NCI-H345 treated with DMSO at 0.1 percent for 48 hours (cell line): Measurements from ENCODE around the gene ATP8A1.

Source experiments
- DNase-seq: peaks from one replicate; lab custom pipeline; 2025; ENCODE audit not compliant: unreplicated experiment; lab: John Stamatoyannopoulos, UW

ATP8A1 gene

DNA sequence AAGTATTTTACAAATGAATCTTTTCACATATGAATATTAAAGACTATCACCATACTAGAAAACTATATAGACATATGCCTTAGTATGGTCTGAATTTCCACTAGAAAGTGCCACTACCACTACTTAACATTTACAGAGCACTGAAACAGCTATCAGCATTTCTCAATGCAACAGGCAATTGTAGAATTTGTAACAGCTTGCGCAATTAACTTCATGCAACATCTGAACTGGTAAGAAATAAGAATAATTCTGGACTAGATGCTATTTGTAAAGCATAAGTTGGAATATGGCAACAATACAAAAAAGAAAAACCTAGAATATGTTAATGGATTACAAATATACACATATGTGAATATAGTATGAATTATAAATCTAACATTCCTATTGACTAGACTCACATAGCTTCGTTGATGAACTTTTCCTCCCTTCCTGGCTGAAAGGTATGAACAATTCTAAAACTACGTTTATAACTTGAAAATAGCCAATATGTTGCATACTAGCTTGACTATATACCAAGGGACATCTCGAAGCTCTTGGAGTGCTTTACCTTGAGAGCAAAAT is 82.0 kb downstream of the ATP8A1 start:
- no peak for DNase-seq

- DNase-seq, result no peak
These were observed 83.7 kb downstream of the ATP8A1 start for GRCh38 chr4:42573249-42573648.

DNA sequence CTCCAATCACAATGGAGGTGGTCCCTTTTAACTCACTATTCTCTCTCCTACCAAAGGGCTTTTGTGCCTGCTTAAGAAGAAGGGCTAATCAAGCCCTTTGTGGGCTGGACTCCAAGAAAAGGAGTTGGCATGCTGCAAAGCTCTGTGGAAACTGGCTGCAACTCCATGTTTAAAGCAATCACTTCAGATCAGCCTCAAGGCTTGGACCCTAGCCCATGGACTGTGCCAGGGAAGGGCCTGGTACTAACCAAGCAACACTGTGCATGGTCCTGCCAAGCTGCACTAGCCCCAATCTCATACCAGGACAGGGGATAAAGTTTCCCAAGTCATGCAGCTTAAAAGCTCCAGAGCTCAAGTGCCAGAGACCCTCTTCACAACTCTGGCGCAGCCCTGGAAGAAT is 86.7 kb downstream of the ATP8A1 start:
- DNase-seq, result no peak

- peak; percentile 23 for DNase-seq
These were observed 88.2 kb downstream of the ATP8A1 start for GRCh38 chr4:42568610-42569207.

DNA sequence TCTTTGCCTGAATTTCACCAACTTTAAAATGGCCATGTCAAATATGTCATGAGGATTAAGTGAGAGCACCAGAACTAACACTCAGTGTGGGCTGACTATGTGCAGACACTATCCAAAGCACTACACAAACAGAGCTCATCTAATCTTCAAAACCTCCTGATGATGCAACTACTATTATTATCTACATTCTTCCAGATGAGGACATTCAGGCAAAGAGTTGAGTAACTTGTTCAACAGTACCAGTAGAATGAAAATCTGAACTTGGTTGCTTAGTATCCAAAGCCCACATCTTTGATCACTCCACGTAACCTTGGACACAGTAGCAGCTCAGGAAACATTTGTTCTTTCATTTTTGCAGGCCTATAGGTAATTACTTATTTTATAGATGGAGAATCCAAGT is 90.1 kb downstream of the ATP8A1 start:
- no peak for DNase-seq

GRCh38 chr4:42562016-42562415 is 94.9 kb downstream of the ATP8A1 start:
- no peak for DNase-seq

GRCh38 chr4:42561031-42561430 is 95.9 kb downstream of the ATP8A1 start:
- DNase-seq, result no peak

DNA sequence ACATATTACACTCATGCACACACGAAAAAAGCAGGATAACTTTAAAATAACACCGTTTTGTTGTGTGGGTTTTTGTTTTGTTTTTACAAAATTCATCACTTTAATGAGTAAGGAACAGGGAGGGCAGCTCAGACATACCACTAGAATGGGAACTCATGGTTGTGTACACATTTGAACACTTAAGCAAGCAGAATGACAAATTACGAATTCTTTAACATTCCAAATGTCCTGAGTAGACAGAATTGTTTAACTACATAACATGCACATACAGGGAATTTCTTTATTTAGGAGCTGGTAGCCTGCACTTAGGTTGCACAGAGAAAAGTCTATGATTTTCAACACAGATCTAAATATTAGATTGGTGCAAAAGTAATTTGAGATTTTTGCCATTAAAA is 96.4 kb downstream of the ATP8A1 start:
- no peak for DNase-seq

DNA sequence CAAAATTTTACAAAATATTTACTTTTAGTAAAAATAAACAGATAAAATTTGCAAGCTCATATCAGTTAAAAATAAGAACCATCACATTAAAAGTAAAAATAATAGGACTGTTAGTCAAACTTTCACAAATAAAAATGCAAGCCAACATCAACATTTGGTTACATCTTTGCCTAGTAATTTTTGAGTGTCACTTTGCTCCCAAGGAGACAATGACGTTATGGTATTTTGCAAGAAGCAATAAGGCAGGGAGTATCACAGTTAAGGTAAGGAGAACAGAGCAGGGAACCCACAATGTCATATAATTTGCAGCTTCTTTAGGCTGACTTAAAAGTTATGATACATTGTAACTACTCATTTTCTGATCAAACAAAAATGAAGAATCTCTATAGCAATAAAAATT is 98.7 kb downstream of the ATP8A1 start:
- DNase-seq, result no peak

GRCh38 chr4:42555828-42556227 is 101.1 kb downstream of the ATP8A1 start:
- no peak for DNase-seq

DNA sequence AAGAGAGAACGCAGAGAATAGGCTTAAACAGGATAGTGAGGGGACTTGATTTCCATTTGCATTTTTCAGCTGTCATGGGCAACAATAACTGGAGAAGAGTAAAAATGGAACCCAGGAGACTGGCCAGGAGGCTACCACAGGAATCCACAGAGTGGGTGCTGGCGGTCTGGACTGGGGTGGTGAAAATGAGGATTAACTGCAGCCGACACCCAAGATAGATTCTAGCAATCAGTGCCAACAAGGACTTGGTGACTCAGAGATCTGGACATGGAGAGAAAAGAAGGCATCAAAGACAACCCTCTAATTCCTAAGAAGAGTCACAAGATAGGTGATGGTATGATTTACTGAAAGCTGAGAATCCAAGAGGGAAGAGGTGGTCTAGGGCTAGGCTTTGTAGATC is 102.8 kb downstream of the ATP8A1 start:
- no peak for DNase-seq

- no peak for DNase-seq
These were observed 107.0 kb downstream of the ATP8A1 start for GRCh38 chr4:42549896-42550295.

- no peak for DNase-seq
These were observed 109.1 kb downstream of the ATP8A1 start for GRCh38 chr4:42547805-42548204.

GRCh38 chr4:42543762-42544161 is 113.1 kb downstream of the ATP8A1 start:
- DNase-seq, result no peak

DNA sequence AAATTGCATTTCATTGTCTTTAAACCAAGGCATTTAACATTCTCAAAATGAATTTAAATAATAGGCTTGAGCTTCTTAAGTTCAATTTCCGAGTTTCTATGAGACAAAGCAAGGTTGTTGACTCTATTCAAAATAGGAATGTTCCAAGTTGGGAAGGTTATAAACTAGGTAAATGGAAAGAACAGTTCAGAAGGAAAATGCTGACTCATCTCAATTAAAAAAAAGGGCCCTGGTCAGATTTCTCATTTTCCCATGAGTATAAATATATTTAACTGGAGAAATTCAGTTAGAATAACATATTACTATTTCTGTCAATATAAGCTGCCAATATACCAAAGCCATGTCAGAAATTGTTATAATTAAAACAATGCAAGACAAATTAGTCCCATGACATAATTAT is 113.8 kb downstream of the ATP8A1 start:
- no peak for DNase-seq

DNA sequence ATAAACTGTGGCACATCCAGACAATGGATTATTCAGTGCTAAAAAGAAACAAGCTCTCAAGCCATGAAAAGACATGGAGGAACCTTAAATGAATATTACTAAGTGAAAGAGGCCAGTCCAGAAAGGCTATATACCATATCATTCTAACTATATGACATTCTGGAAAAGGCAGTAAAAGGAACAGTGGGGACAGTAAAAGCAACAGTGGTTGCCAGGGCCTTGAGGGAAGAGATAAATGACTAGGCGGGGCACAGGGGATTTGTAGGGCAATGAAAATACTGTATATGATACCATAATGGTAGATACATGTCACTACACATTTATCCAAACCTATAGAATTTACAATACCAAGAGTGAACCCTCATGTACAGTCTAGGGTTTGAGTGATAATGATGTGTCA is 115.3 kb downstream of the ATP8A1 start:
- DNase-seq, result no peak

DNA sequence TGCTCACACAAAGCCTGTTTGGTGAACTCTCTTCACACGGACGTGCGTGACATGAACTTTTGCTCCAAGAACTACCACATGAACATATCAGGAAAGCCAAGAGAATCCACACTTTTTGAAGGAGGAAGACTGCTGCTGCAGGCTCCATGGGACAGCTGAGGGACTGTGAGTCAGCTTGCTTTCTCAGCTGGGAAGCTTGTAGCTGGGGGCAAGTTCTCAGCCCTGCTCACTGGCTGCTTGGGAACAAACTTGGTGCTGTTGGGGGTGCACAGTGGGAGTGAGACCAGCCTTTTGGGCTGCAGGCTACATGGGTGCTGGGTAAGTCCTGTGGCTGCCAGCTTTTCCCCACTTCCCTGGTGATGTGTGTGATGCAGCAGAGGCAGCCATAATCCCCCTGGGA is 123.9 kb downstream of the ATP8A1 start:
- DNase-seq, result no peak

DNA sequence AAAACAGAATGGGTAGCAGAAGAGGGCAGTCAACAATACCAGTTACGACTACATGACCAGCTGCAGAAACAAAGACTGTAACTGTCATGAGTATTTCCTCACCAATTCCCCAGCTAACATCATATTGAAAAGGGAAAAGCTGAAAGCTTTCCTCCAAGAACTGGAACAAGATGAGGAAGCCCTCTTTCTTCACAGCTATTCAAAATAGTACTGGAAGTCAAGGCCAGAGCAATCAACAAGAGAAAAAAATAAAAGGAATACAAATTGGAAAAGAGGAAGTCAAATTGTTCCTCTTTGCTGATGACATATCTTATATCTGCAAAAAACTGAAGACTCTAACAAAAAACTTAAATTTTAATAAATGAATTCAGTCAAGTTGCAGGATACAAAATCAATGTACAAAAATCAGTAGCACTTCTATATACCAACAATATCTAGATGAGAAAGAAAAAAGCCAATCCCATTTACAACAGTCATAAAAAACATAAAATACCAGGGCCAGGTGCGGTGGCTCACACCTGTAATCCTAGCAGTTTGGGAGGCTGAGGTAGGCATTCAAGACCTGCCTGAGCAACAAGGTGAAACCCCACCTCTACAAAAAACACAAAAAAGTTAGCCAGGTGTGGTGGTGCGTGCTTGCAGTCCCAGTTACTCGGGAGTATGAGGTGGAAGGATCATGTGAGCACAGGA is 125.4 kb downstream of the ATP8A1 start:
- DNase-seq, result no peak

GRCh38 chr4:42523066-42523718 is 133.7 kb downstream of the ATP8A1 start:
- no peak for DNase-seq

DNA sequence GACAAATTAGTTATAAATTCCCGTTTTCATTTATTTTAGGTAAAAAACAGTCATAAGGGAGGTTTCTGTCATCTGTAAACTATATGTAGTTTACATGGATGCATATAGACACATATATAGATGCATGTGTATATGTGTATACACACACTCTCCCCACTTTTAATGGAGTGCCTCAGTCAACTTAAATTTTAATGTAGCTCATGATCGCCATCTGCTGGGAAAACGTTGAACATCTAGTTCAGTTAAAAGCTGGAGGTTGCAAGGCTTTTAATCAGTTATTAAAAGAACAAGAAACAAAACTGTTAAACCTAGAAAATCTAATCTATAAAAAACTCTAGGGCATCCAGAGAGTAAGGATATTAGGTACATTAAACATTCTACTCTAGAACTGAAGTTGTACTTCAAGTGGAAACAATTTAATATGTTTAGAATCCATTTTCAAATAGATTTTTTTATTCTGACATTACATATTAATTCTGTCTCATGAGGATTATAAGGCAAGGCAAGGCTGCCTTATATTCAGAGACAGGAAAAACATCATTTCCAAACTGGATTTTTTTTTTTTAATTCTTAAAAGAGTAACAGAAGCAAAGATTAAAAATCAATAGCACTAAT is 137.0 kb downstream of the ATP8A1 start:
- DNase-seq, result peak; percentile 5

DNA sequence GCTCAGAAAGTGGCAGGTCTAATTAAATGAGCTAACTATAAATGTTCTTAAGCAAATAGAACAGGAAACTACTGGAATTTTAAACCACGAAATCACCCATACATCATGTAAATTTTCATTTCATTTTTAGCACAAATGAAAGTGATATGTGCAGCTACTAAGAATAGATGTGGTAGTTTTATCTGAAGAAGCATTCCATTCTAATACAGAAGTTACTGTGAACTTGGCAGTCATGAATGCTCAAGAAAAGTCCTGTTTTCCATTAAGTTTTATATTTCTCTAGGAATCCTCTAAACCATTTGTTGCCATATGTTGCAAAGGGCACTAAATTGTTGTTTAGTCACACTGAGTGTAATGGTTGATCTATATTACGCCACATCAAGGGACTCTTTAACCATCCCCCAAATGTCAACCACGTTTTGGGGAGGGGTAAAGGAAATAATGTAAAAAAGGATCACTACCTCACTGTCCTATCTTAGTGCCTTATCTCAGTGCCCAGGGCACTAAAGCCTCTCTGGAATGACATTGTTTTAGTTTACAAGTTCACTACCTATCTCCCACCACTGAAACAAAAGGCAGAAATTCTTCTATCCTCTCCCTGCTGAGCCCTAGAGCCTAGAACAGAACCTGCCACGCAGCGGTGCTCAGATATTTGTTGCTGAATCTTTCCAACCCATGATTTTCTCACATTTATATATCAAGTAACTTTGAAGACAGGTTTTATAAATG is 141.6 kb downstream of the ATP8A1 start:
- no peak for DNase-seq
